ENCODE results near the gene ZP1. TPM values are rescaled to one million over a fixed set of nuclear protein-coding genes. Genes with fewer than 3 reads are reported as not detected.

ZP1 gene
- total and polyA plus RNA-seq, 10 of the 15 experiments (the other 5 are each of a cell fraction or from before 2014, with no cell fraction given), result not detected

DNA sequence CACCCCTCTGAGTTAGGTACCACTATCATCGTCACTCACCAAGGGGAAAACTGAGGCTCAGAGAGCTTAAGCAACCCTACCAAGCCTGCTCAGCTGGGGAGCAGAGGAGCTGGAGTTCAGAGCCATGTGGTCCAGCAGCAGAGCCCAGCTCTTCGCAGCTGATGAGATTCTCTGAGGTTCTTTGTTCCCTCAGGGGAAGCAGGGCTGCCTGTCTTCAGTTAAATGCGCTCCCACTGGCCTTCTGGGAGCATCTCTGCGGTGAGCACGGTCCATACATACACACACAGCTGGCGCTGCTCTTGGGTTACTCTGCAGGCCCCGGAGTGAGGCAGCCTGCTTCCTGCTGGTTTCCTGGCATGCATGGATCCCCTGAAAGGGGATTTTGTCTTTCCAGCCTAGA, 6.4 kb upstream of the ZP1 start:
- Histone ChIP-seq H3K4me3 (no peak overlapping the region), H4K20me1 (ENCODE audit: control insufficient read depth, insufficient read depth) (no peaks in the 10 kb centered on the region), H3K79me2 (ENCODE audit: control insufficient read depth, insufficient read depth, low read length) (no peaks in the 10 kb centered on the region), H3K4me1 (ENCODE audit: control insufficient read depth, insufficient read depth, low read length) (0 out of 2 replicates have a peak, but pooled peaks cover 3% of the 10 kb centered on the region), H3K9ac (ENCODE audit: control insufficient read depth, insufficient read depth, low read length) (no peak overlapping the region), H3K27ac (ENCODE audit: control insufficient read depth, insufficient read depth) (no peak overlapping the region), H3K4me2 (ENCODE audit: control insufficient read depth, insufficient read depth) (no peak overlapping the region), H3K9me3 (replicated peaks; ENCODE audit: control insufficient read depth, insufficient read depth, low read length) (no peaks in the 10 kb centered on the region), H2AFZ (ENCODE audit: control insufficient read depth, low read depth, low read length) (no peak overlapping the region; the same call in 1 of the 2 replicates), H3K36me3 (ENCODE audit: control insufficient read depth in 2 of 2, insufficient read depth in 2 of 2, low read length in 1 of 2) (no peaks in the 10 kb centered on the region), H3K27me3 (replicated peaks in 1 of 2; ENCODE audit: control insufficient read depth in 2 of 2, insufficient read depth in 2 of 2, low read length in 1 of 2) (no peaks in the 10 kb centered on the region)
- no peak for FAIRE-seq
- 37% methylated on average over 7 of the region's 7 CpGs for WGBS (ENCODE audit: insufficient coverage, insufficient replicate concordance, low lambda C conversion rate, missing lambda C conversion rate)
- in situ Hi-C loops (cut with MboI), result no loop called here
- ChIA-PET RAD21 (ENCODE audit: unreplicated experiment) (no interaction called here), CTCF (no interaction called here), SMC1A (ENCODE audit: uncharacterized antibody, unreplicated experiment) (interaction anchor here (0.6 to 0.9 kb wide), 3 partner anchors 18 to 349 kb away, joined by 3 read pairs; no protein-coding TSS in a partner anchor), POLR2A (interaction anchor here (0.6 kb wide), 1 partner anchor 54 kb away, joined by 3 read pairs; no protein-coding TSS in a partner anchor)
- TF ChIP-seq ESRRA (IDR thresholded peaks at IDR 0.05; ENCODE audit: low read length), result no peak
- TF ChIP-seq ATF7 (IDR thresholded peaks at IDR 0.05; ENCODE audit: low read depth), result no peak
- no peak for TF ChIP-seq HDAC2 (IDR thresholded peaks at IDR 0.05)
- TF ChIP-seq, protein P1, sequence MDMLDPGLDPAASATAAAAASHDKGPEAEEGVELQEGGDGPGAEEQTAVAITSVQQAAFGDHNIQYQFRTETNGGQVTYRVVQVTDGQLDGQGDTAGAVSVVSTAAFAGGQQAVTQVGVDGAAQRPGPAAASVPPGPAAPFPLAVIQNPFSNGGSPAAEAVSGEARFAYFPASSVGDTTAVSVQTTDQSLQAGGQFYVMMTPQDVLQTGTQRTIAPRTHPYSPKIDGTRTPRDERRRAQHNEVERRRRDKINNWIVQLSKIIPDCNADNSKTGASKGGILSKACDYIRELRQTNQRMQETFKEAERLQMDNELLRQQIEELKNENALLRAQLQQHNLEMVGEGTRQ (IDR thresholded peaks at IDR 0.05; ENCODE audit: borderline replicate concordance, low read depth, low read length), result no peak
- no peak for TF ChIP-seq MEF2A (IDR thresholded peaks at IDR 0.05; ENCODE audit: insufficient read depth, low read depth, low read length)
- TF ChIP-seq LARP7 (IDR thresholded peaks at IDR 0.05), result no peak
- TF ChIP-seq WRNIP1 (IDR thresholded peaks at IDR 0.05; ENCODE audit: borderline replicate concordance, low read depth, low read length), result no peak
- TF ChIP-seq, protein P2, sequence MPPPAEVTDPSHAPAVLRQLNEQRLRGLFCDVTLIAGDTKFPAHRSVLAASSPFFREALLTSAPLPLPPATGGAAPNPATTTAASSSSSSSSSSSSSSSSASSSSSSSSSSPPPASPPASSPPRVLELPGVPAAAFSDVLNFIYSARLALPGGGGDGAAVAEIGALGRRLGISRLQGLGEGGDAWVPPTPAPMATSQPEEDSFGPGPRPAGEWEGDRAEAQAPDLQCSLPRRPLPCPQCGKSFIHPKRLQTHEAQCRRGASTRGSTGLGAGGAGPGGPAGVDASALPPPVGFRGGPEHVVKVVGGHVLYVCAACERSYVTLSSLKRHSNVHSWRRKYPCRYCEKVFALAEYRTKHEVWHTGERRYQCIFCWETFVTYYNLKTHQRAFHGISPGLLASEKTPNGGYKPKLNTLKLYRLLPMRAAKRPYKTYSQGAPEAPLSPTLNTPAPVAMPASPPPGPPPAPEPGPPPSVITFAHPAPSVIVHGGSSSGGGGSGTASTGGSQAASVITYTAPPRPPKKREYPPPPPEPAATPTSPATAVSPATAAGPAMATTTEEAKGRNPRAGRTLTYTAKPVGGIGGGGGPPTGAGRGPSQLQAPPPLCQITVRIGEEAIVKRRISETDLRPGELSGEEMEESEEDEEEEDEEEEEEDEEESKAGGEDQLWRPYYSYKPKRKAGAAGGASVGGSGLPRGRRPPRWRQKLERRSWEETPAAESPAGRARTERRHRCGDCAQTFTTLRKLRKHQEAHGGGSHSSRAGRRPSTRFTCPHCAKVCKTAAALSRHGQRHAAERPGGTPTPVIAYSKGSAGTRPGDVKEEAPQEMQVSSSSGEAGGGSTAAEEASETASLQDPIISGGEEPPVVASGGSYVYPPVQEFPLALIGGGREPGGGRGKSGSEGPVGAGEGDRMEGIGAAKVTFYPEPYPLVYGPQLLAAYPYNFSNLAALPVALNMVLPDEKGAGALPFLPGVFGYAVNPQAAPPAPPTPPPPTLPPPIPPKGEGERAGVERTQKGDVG (CRISPR knock-in tag; IDR thresholded peaks at IDR 0.05), result no peak
- no peak for TF ChIP-seq EZH2 (IDR thresholded peaks at IDR 0.05; ENCODE audit: borderline replicate concordance, control insufficient read depth, low read depth, low read length)
- no peak for TF ChIP-seq EGR1 (IDR thresholded peaks at IDR 0.05; ENCODE audit: borderline replicate concordance in 1 of 2, low read depth in 2 of 2, low read length in 2 of 2)
- no peak for TF ChIP-seq GATAD2B (conservative IDR thresholded peaks at IDR 0.05; ENCODE audit: low read depth)
- no peak for TF ChIP-seq TCF12 (IDR thresholded peaks at IDR 0.05; ENCODE audit: low read depth, low read length)
- no peak for TF ChIP-seq TCF7 (IDR thresholded peaks at IDR 0.05; ENCODE audit: borderline replicate concordance)
- no peak for TF ChIP-seq ZNF274 (IDR thresholded peaks at IDR 0.05; ENCODE audit: insufficient read depth, insufficient read length)
- TF ChIP-seq TARDBP (IDR thresholded peaks at IDR 0.05; ENCODE audit: borderline replicate concordance), result no peak
- TF ChIP-seq RELA (IDR thresholded peaks at IDR 0.05; ENCODE audit: borderline replicate concordance, partially characterized antibody), result no peak
- intact Hi-C loops (cut with micrococcal nuclease; ENCODE audit: unreplicated experiment), result no loop called here
- DNase-seq (ENCODE audit: low read depth, low spot score), result no peak
- ATAC-seq, result no peak; the same call in 2 of the 3 replicates
- no TSS peak for BruUV-seq (replicated peaks)
